ENCODE measurements around the gene TMIGD1. TPM values are rescaled to one million over a fixed set of nuclear protein-coding genes. Genes with fewer than 3 reads are reported as not detected.

The TMIGD1 gene
- total RNA-seq, 2 experiments from 2014 or later = not detected

DNA sequence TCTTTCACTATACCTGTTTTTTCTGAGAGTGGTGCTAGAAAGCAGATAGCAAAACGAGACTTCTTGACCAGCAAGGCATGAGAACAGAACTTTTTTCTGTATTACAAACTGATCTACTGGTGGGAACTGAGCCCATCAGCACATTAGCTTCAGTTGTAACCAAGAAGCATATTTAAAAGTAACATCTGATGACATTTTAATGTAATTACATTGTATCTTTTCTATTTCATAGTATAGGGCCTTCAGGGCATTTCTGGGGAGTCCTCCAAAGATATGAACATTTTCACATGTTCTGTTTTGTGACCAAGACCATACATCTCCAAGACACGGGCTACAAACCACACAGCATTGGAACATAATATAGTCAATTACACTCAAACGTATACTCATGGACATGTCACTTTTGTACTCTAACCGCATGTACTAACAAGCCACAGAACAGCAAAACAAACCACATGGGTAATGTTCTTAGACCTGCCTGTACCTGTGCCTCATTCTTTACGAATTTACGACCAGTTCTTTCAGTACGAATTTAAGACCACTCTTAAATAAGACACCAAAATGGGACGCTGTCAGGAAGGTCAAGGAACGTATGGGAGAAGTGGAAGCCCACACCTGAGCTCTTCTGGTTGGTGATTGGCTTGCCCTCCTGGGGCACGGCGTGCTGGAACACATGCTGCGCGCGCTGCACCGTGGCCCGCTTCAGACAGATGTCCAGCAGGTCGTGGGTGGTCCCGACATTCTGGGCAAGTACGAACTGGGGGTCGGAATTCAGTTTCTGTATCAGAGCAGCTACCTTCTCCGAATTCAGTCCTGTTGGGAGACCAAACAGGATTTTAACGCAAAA is 42.9 kb downstream of the TMIGD1 start:
- Mint-ChIP-seq H3K4me1 (peaks cover 22% of the 10 kb centered on the region), H3K36me3 (peaks cover 20% of the 10 kb centered on the region), H3K27ac (peak overlapping the region; percentile 90), H3K9me3 (ENCODE audit: low read depth) (no peaks in the 10 kb centered on the region), H3K27me3 (no peaks in the 10 kb centered on the region), H3K4me3 (peak overlapping the region; percentile 98)
- ATAC-seq (peak; percentile 48), DNase-seq (peak; percentile 66)
- CTCF ChIA-PET = interaction anchor here (1.0 to 2.7 kb wide), 12 partner anchors 10 to 310 kb away, joined by 3 to 34 read pairs (median 6); partner anchors contain the start of genes CPD and TMIGD1

DNA sequence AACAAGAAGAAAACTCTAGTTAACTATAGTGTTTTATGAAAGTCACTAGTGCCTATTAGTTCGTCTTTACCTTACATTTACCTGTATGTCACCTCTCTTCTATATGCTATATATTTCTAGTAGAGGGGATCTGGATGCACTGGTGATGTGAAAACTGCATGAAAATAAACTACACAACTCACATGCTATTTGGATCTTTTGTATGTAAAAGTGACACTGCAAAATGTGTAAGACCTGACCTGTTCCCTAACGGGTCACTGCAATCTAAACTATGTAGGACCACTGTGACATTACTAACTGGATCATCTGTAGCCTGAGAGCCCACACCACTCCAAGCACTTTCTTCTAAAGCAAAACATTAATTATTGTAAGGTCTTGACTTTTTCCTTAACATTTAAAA is 43.8 kb downstream of the TMIGD1 start:
- Mint-ChIP-seq H3K36me3 (peaks cover 27% of the 10 kb centered on the region), H3K27ac (no peak overlapping the region), H3K4me3 (peak overlapping the region; percentile 98), H3K27me3 (no peaks in the 10 kb centered on the region), H3K9me3 (ENCODE audit: low read depth) (no peaks in the 10 kb centered on the region), H3K4me1 (peaks cover 22% of the 10 kb centered on the region)
- ATAC-seq (no peak), DNase-seq (no peak)
- CTCF ChIA-PET = interaction anchor here (2.1 to 2.7 kb wide), 2 partner anchors 9 to 46 kb away, joined by 6 to 34 read pairs; no protein-coding TSS in a partner anchor

DNA sequence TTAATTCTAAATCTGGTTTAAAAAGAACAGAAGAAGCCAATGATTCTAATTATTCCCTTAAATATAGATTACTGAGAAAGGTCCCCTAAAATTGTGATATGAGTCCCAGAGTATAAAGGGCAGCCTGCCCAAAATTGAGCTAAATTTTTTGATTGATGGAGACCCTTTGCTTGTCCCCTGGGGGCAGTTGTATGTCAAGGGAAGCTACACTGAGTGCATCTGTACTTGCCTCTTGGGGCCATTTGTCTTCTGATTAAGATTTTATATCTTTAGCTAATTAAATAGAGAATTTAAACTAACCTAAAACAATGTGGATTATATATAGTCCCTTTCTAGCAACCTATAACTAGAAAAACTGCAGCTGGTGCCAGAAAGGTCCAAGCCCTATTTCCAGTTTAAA is 54.7 kb downstream of the TMIGD1 start:
- CTCF ChIA-PET = interaction anchor here (0.7 to 1.0 kb wide), 2 partner anchors 57 to 169 kb away, joined by 3 to 4 read pairs; no protein-coding TSS in a partner anchor
- ATAC-seq = no peak
- Mint-ChIP-seq H3K27me3 (no peaks in the 10 kb centered on the region), H3K27ac (no peak overlapping the region), H3K4me3 (no peak overlapping the region), H3K4me1 (peaks cover 9% of the 10 kb centered on the region), H3K9me3 (ENCODE audit: low read depth) (no peaks in the 10 kb centered on the region), H3K36me3 (peaks cover 39% of the 10 kb centered on the region)
- DNase-seq = no peak

DNA sequence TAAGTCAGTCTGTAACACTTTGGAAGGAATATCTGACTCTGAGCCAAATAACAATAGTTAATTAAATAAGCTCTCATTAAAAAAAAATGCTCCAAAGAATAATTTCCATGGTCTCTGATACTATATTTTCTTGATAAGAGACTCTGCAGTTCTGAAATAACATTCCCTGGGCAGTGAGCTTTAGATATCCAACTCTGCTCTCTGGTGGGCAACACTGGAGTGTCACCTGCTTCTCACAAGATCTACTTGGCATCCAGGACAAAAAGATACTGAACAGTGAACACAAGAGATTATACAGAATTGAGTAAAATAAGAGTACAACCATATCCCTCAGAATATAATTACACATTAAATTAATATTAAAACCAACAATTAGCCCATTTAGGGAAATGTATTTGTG is 55.8 kb downstream of the TMIGD1 start:
- Mint-ChIP-seq H3K4me1 (peaks cover 9% of the 10 kb centered on the region), H3K27me3 (no peaks in the 10 kb centered on the region), H3K4me3 (no peak overlapping the region), H3K9me3 (ENCODE audit: low read depth) (no peaks in the 10 kb centered on the region), H3K27ac (no peak overlapping the region), H3K36me3 (peaks cover 41% of the 10 kb centered on the region)
- CTCF ChIA-PET = interaction anchor here (0.7 to 1.6 kb wide), 6 partner anchors 13 to 176 kb away, joined by 3 to 8 read pairs (median 4); partner anchors contain the start of gene BLMH
- ATAC-seq = no peak
- no peak for DNase-seq

DNA sequence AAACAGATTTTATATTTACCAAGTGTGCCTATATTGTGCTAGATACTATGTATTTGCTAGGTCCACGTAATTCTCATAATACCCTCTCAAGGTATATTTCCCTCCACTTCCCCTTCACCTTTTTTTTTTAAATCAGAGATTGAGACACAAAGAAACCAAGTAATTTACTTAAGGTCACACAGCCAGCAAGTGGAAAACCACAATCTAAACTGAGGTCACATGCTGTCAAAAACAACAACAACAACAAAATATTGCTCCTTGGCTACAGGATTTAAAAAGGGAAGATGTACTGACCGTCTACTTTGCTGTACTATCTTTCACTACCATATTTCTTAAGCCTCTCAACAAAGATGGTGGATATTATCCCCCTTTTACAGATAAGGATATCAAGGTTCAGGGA is 57.9 kb downstream of the TMIGD1 start:
- no peaks in the 10 kb centered on the region for H3K27me3 Mint-ChIP-seq
- no peak for ATAC-seq
- no peaks in the 10 kb centered on the region for H3K9me3 Mint-ChIP-seq (ENCODE audit: low read depth)
- no peak overlapping the region for H3K4me3 Mint-ChIP-seq
- H3K4me1 Mint-ChIP-seq = peaks cover 9% of the 10 kb centered on the region
- no peak overlapping the region for H3K27ac Mint-ChIP-seq
- CTCF ChIA-PET = no interaction called here
- DNase-seq = no peak
- peaks cover 48% of the 10 kb centered on the region for H3K36me3 Mint-ChIP-seq

DNA sequence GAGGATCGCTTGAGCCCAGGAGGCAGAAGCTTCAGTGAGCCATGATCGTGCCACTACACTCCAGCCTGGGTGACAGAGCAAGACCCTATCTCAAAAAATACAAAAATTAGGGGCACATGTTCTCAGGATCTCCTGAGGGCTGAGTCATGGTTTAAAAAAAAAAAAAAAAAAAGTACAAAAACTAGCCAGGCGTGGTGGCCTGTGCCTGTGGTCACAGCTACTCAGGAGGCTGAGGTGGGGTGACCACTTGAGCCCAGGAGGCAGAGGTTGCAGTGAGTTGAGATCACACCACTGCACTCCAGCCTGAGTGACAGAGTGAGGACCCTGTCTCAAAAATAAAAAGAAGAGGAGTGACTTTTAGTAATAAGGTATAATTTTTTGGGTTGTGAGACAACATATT is 59.0 kb downstream of the TMIGD1 start:
- no peaks in the 10 kb centered on the region for H3K9me3 Mint-ChIP-seq (ENCODE audit: low read depth)
- H3K36me3 Mint-ChIP-seq = peaks cover 46% of the 10 kb centered on the region
- no peak overlapping the region for H3K27ac Mint-ChIP-seq
- ATAC-seq = no peak
- H3K4me1 Mint-ChIP-seq = peaks cover 9% of the 10 kb centered on the region
- DNase-seq = no peak
- no peak overlapping the region for H3K4me3 Mint-ChIP-seq
- CTCF ChIA-PET = interaction anchor here (1.6 kb wide), 1 partner anchor 61 kb away, joined by 6 read pairs; no protein-coding TSS in a partner anchor
- H3K27me3 Mint-ChIP-seq = no peaks in the 10 kb centered on the region

DNA sequence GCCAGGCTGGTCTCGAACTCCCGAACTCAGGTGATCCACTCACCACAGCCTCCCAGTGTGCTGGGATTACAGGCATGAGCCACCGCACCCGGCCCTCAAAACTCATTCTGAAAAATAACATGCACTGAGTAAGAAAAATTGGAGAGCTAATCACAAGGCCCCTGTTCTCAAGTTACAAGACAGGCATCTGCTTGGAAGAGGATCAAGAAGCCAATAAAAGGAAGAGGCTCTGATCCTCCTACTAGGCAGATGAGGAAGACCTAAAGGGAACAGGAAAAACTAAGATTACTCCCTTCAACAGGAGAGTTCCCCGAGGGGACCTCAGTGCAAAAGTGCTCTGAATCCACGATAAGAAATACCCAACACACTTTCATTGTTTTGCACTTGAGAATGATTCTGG is 60.5 kb downstream of the TMIGD1 start:
- no peaks in the 10 kb centered on the region for H3K9me3 Mint-ChIP-seq (ENCODE audit: low read depth)
- H3K4me1 Mint-ChIP-seq = peaks cover 9% of the 10 kb centered on the region
- no peak for DNase-seq
- CTCF ChIA-PET = interaction anchor here (0.8 to 1.4 kb wide), 4 partner anchors 8 to 252 kb away, joined by 3 read pairs; no protein-coding TSS in a partner anchor
- H3K27me3 Mint-ChIP-seq = no peaks in the 10 kb centered on the region
- ATAC-seq = no peak
- peaks cover 44% of the 10 kb centered on the region for H3K36me3 Mint-ChIP-seq
- no peak overlapping the region for H3K4me3 Mint-ChIP-seq
- no peak overlapping the region for H3K27ac Mint-ChIP-seq

DNA sequence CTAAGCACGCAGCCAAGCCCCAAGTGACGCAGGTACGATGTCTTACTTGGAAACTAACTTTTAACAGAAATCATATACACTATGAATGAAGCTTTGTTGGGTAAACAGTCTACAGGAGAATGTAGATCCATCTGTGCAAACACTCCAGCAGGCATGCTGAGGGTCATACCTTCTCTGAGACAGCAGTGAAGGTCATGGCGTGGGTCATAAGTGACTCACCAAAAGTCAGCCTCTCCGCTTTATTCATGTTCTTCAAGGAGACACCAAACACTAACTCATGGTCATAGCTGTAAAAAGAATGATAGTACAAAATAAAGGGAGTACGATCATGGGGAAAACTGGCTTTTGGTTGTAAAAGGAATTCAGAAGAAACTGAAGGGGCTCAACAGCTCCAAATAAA is 62.8 kb downstream of the TMIGD1 start:
- DNase-seq = no peak
- CTCF ChIA-PET = interaction anchor here (0.9 to 1.7 kb wide), 2 partner anchors 65 to 146 kb away, joined by 3 to 5 read pairs; no protein-coding TSS in a partner anchor
- H3K36me3 Mint-ChIP-seq = peaks cover 49% of the 10 kb centered on the region
- no peak overlapping the region for H3K4me3 Mint-ChIP-seq
- no peaks in the 10 kb centered on the region for H3K27me3 Mint-ChIP-seq
- no peak for ATAC-seq
- H3K27ac Mint-ChIP-seq = no peak overlapping the region
- H3K4me1 Mint-ChIP-seq = peaks cover 5% of the 10 kb centered on the region
- no peaks in the 10 kb centered on the region for H3K9me3 Mint-ChIP-seq (ENCODE audit: low read depth)

DNA sequence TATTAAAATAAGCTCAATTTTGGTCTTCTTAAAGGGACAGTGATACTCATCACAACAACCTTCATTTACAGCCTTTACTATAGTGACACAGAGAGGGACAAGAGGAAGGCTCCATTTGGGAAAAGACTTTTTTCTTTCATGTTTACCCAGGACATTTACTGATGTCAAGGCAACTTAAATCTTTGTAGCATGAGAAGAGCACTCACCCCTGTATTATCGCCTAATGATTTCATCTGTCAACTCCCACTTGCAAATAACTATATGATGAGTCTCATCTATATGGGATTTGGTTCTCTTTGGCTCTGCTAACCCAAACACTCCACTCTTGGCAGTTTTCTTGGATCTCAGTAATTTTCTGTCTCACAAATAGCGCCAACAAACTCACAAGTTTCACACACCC is 66.2 kb downstream of the TMIGD1 start:
- peaks cover 54% of the 10 kb centered on the region for H3K36me3 Mint-ChIP-seq

More for the DNA sequence above, 66.2 kb downstream of the TMIGD1 start:
- ATAC-seq = no peak
- CTCF ChIA-PET = interaction anchor here (1.3 to 3.3 kb wide), 2 partner anchors 69 to 163 kb away, joined by 3 to 12 read pairs; no protein-coding TSS in a partner anchor
- Mint-ChIP-seq H3K9me3 (ENCODE audit: low read depth) (no peaks in the 10 kb centered on the region), H3K27me3 (no peaks in the 10 kb centered on the region), H3K4me1 (no peaks in the 10 kb centered on the region), H3K27ac (no peak overlapping the region), H3K4me3 (no peak overlapping the region)
- no peak for DNase-seq

Other genes with a start within 250 kb of the TMIGD1 start
- gene NSRP1, start 217.2 kb downstream of the TMIGD1 start, total RNA-seq = 10 to 100 TPM; 24.0 to 30.9 TPM
- under 1 TPM in 1 of 2 experiments, not detected in 1; 0.12 TPM for gene SLC6A4, start 98.4 kb downstream of the TMIGD1 start, total RNA-seq
- 10 to 100 TPM; 68.0 to 70.5 TPM for gene BLMH, start 42.1 kb downstream of the TMIGD1 start, total RNA-seq
- 10 to 100 TPM; 19.9 to 25.6 TPM for gene CPD, start 44.9 kb upstream of the TMIGD1 start, total RNA-seq
- gene GOSR1, start 143.4 kb upstream of the TMIGD1 start, total RNA-seq = 10 to 100 TPM; 45.3 to 49.3 TPM

Measured in activated CD8-positive, alpha-beta memory T cell treated with anti-CD3 and anti-CD28 coated beads, Interleukin-2, amount 10 ng/mL, durations not matched to agents 7 days and 5 days (primary cell).